ENCODE measurements around the gene TMEM9.

Gene TMEM9

DNA sequence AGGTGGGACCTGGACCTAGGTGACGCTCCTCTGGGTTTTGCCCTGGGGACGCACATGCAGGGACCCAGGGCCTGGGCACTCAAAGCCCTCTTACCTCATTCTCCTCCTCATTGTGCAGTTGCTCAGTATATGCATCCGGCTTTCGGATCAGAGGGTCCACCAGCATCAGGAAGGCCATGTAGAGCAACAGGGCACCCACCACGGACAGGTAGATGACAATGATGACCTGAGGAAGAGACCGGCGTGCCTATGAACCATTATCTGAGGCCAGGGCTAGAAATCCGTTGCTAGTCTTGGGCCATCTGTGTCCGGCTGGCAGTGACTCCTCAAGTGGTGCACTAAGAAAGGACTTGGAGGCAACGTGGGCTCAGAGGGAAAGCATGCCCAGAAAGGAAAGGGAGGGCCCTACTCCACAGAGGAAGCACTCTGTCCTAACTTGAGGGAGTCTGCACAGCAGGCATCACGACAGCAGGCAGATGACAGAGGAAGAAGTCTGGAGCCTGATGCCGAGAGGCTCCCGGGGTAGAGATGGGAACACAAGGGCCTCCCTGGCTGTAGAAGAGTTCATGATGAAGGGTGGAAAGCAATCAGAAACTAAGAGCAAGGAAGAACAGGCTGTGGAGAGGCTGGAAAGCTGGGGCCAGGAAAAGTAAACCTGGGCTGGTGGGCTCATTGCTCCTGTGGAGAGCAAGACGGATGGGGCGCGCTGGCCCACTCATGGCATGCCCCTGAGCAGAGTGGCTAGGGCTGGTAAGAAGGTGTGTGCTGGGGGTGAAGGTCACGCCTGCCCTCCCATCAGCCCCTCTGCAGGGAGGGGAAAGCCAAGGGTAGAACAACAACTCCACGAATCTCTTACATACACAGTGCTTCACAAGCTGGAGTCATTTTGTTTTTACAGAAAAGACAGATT lies 10.3 kb downstream of the TMEM9 start:
- H3K4me1 ChIP-seq (ENCODE audit: control insufficient read depth in 1 of 2, insufficient read depth in 2 of 2, low read length in 2 of 2): no peaks in the 10 kb centered on the region
- H3K27ac ChIP-seq (ENCODE audit: low read length): no peak overlapping the region
- peaks cover 71 to 88% of the 10 kb centered on the region in 2 donors for H3K36me3 ChIP-seq (ENCODE audit: control insufficient read depth in 1 of 2, insufficient read depth in 2 of 2, low read length in 2 of 2)
- no peaks in the 10 kb centered on the region for H3K9me3 ChIP-seq (ENCODE audit: control insufficient read depth in 1 of 2, low read length in 2 of 2)
- H3K4me3 ChIP-seq (ENCODE audit: low read depth in 1 of 2, low read length in 2 of 2): no peak overlapping the region
- no peaks in the 10 kb centered on the region for H3K27me3 ChIP-seq (ENCODE audit: low read depth, low read length)

GRCh38 chr1:201142849-201143725 lies 11.2 kb downstream of the TMEM9 start:
- Histone ChIP-seq H3K36me3 (ENCODE audit: control insufficient read depth in 1 of 2, insufficient read depth in 2 of 2, low read length in 2 of 2) (peaks cover 64 to 83% of the 10 kb centered on the region in 2 donors), H3K4me1 (ENCODE audit: control insufficient read depth in 1 of 2, insufficient read depth in 2 of 2, low read length in 2 of 2) (peaks cover 0 to 4% of the 10 kb centered on the region in 2 donors), H3K4me3 (ENCODE audit: low read depth in 1 of 2, low read length in 2 of 2) (no peak overlapping the region), H3K27ac (ENCODE audit: low read length) (no peak overlapping the region), H3K9me3 (ENCODE audit: control insufficient read depth in 1 of 2, low read length in 2 of 2) (no peaks in the 10 kb centered on the region), H3K27me3 (ENCODE audit: low read depth, low read length) (no peaks in the 10 kb centered on the region)

- Histone ChIP-seq H3K27me3 (ENCODE audit: low read depth, low read length) (no peaks in the 10 kb centered on the region), H3K4me3 (ENCODE audit: low read depth in 1 of 2, low read length in 2 of 2) (no peak overlapping the region), H3K36me3 (ENCODE audit: control insufficient read depth in 1 of 2, insufficient read depth in 2 of 2, low read length in 2 of 2) (peaks cover 58 to 79% of the 10 kb centered on the region in 2 donors), H3K27ac (ENCODE audit: low read length) (no peak overlapping the region), H3K9me3 (ENCODE audit: control insufficient read depth in 1 of 2, low read length in 2 of 2) (no peaks in the 10 kb centered on the region), H3K4me1 (ENCODE audit: control insufficient read depth in 1 of 2, insufficient read depth in 2 of 2, low read length in 2 of 2) (peaks cover under 1 to 13% of the 10 kb centered on the region in 2 donors)
Observed at GRCh38 chr1:201142011-201142848, 12.0 kb downstream of the TMEM9 start.

DNA sequence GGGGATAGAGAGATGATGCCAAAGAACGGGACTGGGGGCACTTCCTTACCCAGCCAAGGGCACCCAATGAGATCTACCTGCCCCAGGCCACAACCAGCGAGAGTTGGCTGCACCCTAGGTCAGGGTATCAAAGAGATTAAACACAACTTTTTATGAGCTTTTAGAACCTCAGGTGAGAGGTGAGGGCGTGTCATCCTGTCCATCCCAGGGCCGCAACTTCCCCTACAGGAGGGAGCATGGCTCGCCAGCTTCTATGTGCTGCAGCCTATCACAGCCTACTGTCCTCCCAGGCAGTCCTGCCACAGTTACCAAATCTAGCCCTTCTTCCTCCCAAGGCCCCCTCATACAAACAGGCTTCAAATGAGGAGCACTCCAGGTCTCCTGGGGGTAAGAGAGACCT lies 12.9 kb downstream of the TMEM9 start:
- H3K4me1 ChIP-seq (ENCODE audit: control insufficient read depth in 1 of 2, insufficient read depth in 2 of 2, low read length in 2 of 2): peaks cover 3 to 21% of the 10 kb centered on the region in 2 donors
- H3K27ac ChIP-seq (ENCODE audit: low read length): no peak overlapping the region
- no peak overlapping the region for H3K4me3 ChIP-seq (ENCODE audit: low read depth in 1 of 2, low read length in 2 of 2)
- no peaks in the 10 kb centered on the region for H3K27me3 ChIP-seq (ENCODE audit: low read depth, low read length)
- peaks cover 51 to 74% of the 10 kb centered on the region in 2 donors for H3K36me3 ChIP-seq (ENCODE audit: control insufficient read depth in 1 of 2, insufficient read depth in 2 of 2, low read length in 2 of 2)
- no peaks in the 10 kb centered on the region for H3K9me3 ChIP-seq (ENCODE audit: control insufficient read depth in 1 of 2, low read length in 2 of 2)

- Histone ChIP-seq H3K4me3 (ENCODE audit: low read depth in 1 of 2, low read length in 2 of 2) (no peak overlapping the region), H3K27ac (ENCODE audit: low read length) (no peak overlapping the region), H3K27me3 (ENCODE audit: low read depth, low read length) (no peaks in the 10 kb centered on the region), H3K4me1 (ENCODE audit: control insufficient read depth in 1 of 2, insufficient read depth in 2 of 2, low read length in 2 of 2) (peaks cover 3 to 22% of the 10 kb centered on the region in 2 donors), H3K36me3 (ENCODE audit: control insufficient read depth in 1 of 2, insufficient read depth in 2 of 2, low read length in 2 of 2) (peaks cover 50 to 74% of the 10 kb centered on the region in 2 donors), H3K9me3 (ENCODE audit: control insufficient read depth in 1 of 2, low read length in 2 of 2) (no peaks in the 10 kb centered on the region)
Observed at GRCh38 chr1:201140941-201141260, 13.4 kb downstream of the TMEM9 start.

- Histone ChIP-seq H3K27me3 (ENCODE audit: low read depth, low read length) (no peaks in the 10 kb centered on the region), H3K9me3 (ENCODE audit: control insufficient read depth in 1 of 2, low read length in 2 of 2) (no peaks in the 10 kb centered on the region), H3K27ac (ENCODE audit: low read length) (no peak overlapping the region), H3K4me3 (ENCODE audit: low read depth in 1 of 2, low read length in 2 of 2) (no peak overlapping the region), H3K4me1 (ENCODE audit: control insufficient read depth in 1 of 2, insufficient read depth in 2 of 2, low read length in 2 of 2) (peaks cover 3 to 22% of the 10 kb centered on the region in 2 donors), H3K36me3 (ENCODE audit: control insufficient read depth in 1 of 2, insufficient read depth in 2 of 2, low read length in 2 of 2) (peaks cover 50 to 74% of the 10 kb centered on the region in 2 donors)
Observed at GRCh38 chr1:201140235-201140940, 13.9 kb downstream of the TMEM9 start.

DNA sequence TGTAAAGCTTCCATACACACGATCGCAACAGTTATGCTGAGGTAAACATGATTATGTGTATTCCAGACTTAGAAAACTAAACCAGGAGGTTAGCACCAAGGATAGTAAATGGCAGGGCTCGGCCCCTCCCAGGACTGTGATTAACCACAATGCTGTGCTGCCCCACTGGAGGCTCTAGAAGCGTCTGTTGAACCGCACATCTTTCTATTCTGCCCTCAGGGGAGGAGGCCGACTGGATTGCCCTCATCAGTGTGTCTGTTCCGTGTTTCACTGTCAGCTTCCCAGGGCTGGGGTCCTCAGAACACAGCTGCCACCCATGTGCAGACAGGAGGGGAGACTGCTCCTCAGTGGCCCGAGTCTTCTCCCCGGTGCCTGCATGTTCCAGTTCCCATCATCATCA lies 14.5 kb downstream of the TMEM9 start:
- H3K9me3 ChIP-seq (ENCODE audit: control insufficient read depth in 1 of 2, low read length in 2 of 2): no peaks in the 10 kb centered on the region
- peaks cover 50 to 74% of the 10 kb centered on the region in 2 donors for H3K36me3 ChIP-seq (ENCODE audit: control insufficient read depth in 1 of 2, insufficient read depth in 2 of 2, low read length in 2 of 2)
- H3K4me3 ChIP-seq (ENCODE audit: low read depth in 1 of 2, low read length in 2 of 2): no peak overlapping the region
- H3K4me1 ChIP-seq (ENCODE audit: control insufficient read depth in 1 of 2, insufficient read depth in 2 of 2, low read length in 2 of 2): peaks cover 3 to 22% of the 10 kb centered on the region in 2 donors
- H3K27ac ChIP-seq (ENCODE audit: low read length): no peak overlapping the region
- H3K27me3 ChIP-seq (ENCODE audit: low read depth, low read length): no peaks in the 10 kb centered on the region

DNA sequence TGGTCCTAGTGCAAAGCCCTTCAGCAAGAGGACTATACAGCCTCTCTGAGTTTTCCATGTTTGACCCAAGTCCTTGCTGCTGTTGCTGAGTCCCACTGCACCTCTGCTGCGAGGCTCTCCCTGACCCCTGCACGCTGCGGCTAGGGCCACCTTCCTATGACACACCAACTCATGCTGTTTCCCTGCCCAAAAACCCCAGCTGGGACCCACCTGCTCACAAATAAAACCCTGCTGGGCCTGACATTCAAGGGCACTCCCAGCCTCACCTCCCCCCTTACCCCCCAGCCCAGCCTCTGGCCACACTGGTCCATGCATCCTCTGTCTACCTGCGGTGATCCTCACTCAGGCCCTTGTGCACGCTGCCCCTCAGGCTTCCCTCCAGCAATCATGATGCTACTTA lies 15.0 kb downstream of the TMEM9 start:
- Histone ChIP-seq H3K4me1 (ENCODE audit: control insufficient read depth in 1 of 2, insufficient read depth in 2 of 2, low read length in 2 of 2) (peaks cover 3 to 22% of the 10 kb centered on the region in 2 donors), H3K9me3 (ENCODE audit: control insufficient read depth in 1 of 2, low read length in 2 of 2) (no peaks in the 10 kb centered on the region), H3K4me3 (ENCODE audit: low read depth in 1 of 2, low read length in 2 of 2) (no peak overlapping the region), H3K27me3 (ENCODE audit: low read depth, low read length) (no peaks in the 10 kb centered on the region), H3K27ac (ENCODE audit: low read length) (no peak overlapping the region), H3K36me3 (ENCODE audit: control insufficient read depth in 1 of 2, insufficient read depth in 2 of 2, low read length in 2 of 2) (peaks cover 46 to 73% of the 10 kb centered on the region in 2 donors)

DNA sequence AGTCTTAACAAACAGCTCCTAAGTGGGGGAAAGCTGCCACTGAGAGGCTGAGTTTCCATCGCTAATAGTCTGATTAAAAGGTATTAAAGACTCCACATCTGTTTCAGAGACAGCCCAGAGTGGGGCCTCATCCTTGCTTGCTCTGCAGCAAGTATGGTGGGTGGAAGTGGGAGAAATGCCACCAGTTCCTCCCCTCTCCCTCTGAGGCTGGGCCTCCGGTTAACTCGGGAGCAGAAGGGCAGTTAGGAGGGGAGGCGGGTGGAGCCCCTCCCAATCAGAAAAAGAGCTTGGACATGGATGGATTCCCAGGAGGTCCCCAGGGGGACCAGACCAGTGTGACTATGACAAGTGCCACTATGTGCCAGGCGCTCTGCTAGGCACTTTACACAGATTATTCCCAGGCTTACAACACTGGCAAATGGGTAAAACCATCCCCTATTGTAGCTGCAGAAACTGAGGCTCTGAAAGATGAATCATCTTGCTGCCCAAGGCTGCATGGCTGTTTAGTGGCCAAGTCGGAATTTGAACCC lies 15.9 kb downstream of the TMEM9 start:
- Histone ChIP-seq H3K4me3 (ENCODE audit: low read depth in 1 of 2, low read length in 2 of 2) (no peak overlapping the region), H3K9me3 (ENCODE audit: control insufficient read depth in 1 of 2, low read length in 2 of 2) (no peaks in the 10 kb centered on the region), H3K27me3 (ENCODE audit: low read depth, low read length) (no peaks in the 10 kb centered on the region), H3K4me1 (ENCODE audit: control insufficient read depth in 1 of 2, insufficient read depth in 2 of 2, low read length in 2 of 2) (peaks cover 3 to 22% of the 10 kb centered on the region in 2 donors), H3K36me3 (ENCODE audit: control insufficient read depth in 1 of 2, insufficient read depth in 2 of 2, low read length in 2 of 2) (peaks cover 38 to 64% of the 10 kb centered on the region in 2 donors), H3K27ac (ENCODE audit: low read length) (peak overlapping the region; percentile 25)

- Histone ChIP-seq H3K27ac (ENCODE audit: low read length) (peak overlapping the region; percentile 25), H3K27me3 (ENCODE audit: low read depth, low read length) (no peaks in the 10 kb centered on the region), H3K36me3 (ENCODE audit: control insufficient read depth in 1 of 2, insufficient read depth in 2 of 2, low read length in 2 of 2) (peaks cover 31 to 57% of the 10 kb centered on the region in 2 donors), H3K9me3 (ENCODE audit: control insufficient read depth in 1 of 2, low read length in 2 of 2) (no peaks in the 10 kb centered on the region), H3K4me3 (ENCODE audit: low read depth in 1 of 2, low read length in 2 of 2) (peak overlapping the region in 1 of 2 donors; percentile 29), H3K4me1 (ENCODE audit: control insufficient read depth in 1 of 2, insufficient read depth in 2 of 2, low read length in 2 of 2) (peaks cover 3 to 22% of the 10 kb centered on the region in 2 donors)
Observed at GRCh38 chr1:201137579-201138310, 16.5 kb downstream of the TMEM9 start.
